22Rv1 (cell line): ENCODE measurements around the gene EXD3.

ENCODE experiments used
- H3K27ac ChIP-seq: fragments of 450-650 bp; 2 replicates; pipeline ENCODE4 v1.5.1; 2017
- CTCF ChIP-seq: fragments of 450-650 bp; IDR thresholded peaks from 2 replicates; pipeline ENCODE4 v1.5.1; 2017; ENCODE audit warnings: mild to moderate bottlenecking
- ZFX ChIP-seq: fragments of 450-650 bp; IDR thresholded peaks from 2 replicates; pipeline ENCODE4 v1.6.1; 2017; ENCODE audit warnings: antibody characterized with exemption, borderline replicate concordance

The EXD3 gene

DNA sequence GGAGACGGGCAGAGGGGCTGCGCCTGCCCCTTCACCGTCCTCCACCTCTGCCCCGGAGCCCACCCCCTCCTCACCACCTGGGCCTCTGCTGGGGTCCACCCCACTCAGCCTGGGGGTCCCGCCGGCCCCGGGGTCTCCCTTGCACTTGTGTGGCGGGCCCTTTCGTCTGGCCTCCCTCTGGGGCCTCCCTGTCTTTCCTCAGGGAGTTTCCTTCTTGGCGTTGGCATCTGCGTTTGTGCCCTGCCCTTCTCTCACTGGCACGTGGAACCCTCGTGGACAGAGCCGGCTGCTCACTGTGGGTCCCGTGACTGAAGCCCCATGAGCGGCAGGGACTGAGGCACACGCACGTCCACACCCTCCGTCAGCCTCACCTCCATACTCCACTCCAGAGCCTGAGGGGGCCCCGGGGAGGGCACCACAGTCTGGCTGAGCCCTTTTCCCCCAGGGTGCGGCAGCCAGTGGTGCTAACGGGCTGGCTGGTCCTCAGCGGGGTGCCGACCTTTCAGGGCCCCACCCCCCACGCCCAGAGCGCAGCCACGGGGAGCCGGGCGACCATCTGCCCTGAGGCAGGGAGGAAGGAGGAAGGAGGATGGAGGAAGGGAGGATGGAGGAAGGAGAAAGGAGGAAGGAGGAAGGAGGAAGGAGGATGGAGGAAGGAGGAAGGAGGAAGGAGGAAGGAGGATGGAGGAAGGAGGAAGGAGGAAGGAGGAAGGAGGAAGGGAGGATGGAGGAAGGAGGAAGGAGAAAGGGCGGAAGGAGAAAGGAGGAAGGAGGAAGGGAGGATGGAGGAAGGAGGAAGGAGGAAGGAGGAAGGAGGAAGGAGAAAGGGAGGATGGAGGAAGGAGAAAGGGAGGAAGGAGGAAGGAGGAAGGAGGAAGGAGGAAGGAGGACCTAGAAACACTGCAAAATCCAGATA, 67.9 kb downstream of the EXD3 start:
- H3K27ac ChIP-seq = no peak overlapping the region
- TF ChIP-seq CTCF (no peak), ZFX (no peak)

DNA sequence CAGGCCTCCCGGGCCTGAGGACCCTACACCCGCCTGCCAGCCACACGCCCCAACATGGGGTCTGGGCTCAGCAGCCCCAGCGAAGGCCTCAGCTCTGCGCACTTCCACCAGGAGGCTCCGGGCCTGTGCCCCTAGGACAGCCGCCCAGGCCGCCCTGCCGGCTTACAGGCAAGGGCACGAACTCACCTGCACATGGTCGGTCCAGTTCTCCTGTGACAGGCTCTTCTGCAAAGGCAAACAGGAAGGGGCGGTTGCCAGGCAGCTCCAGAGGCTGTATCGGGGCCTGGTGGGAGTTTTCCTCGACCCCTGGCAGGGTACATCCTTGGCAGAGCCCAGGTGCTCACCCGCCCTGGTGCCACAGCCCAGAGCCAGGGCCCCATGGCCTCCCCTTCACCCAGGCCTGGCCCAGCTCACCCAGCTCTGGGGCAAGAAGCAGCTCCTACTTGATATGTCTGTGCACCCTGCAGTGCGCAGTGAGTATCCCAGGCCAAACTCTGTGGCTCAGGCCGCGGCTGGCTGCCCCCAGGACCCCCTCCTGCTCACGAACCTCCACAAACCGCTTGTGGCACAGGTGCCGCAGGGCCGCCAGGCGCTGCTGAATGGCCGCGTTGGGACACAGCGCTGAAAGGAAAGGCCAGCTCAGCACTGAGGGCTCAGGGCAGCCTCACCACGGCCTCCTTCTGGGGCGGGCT, 68.7 kb downstream of the EXD3 start:
- no peak overlapping the region for H3K27ac ChIP-seq

GRCh38 chr9:137353223-137354152, 69.5 kb downstream of the EXD3 start:
- no peak for TF ChIP-seq ZFX
- TF ChIP-seq CTCF = no peak
- H3K27ac ChIP-seq = no peak overlapping the region

More for the DNA sequence above, 68.7 kb downstream of the EXD3 start:
- no peak for TF ChIP-seq CTCF
- no peak for TF ChIP-seq ZFX

DNA sequence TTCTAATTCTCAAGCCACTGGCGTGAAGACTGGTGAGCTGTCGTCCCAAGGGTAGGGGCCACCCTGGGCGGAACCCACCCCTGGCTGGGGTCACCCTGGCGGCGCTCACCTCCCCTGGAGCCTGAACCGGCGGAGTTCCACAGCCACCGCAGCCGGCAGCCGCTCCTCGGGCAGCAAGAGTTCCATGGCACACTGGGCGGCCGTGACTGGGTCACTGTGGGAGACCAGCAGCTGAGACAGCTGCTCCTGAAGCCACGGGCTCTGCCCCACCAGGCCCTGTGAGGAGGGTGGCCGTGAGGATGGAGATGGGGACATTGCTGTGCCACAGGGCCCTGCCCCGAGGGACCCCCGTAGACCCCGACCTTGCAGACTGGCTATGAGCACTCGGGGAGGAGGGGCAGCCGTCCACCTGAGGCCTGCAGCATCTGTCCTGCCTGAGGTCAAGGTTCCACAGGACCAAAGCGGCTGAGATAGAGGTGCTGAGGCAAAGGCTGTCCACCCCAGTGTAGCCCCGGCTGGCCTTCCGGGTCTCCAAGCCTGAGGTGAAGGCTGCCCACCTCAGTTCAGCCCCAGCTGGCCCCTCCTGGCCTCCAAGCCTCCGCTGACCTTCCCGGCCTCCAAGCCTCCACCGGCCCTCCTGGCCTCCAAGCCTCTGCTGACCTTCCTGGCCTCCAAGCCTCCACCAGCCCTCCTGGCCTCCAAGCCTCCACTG, 70.3 kb downstream of the EXD3 start:
- TF ChIP-seq ZFX (no peak), CTCF (no peak)
- H3K27ac ChIP-seq = no peak overlapping the region

- H3K27ac ChIP-seq = no peak overlapping the region
- TF ChIP-seq CTCF = no peak
Measured at GRCh38 chr9:137351781-137352501, 71.0 kb downstream of the EXD3 start.
